ENCODE data around the gene ADAMTS7. TPM values are rescaled to one million over a fixed set of nuclear protein-coding genes. Genes with fewer than 3 reads are reported as not detected.

The ADAMTS7 gene
- total RNA-seq, 1 donor from 2014 or later, result 55.1 TPM

GRCh38 chr15:78716651-78717050, 94.6 kb downstream of the ADAMTS7 start:
- H3K36me3 Mint-ChIP-seq (ENCODE audit: low read depth, unreplicated experiment), result no peaks in the 10 kb centered on the region
- H3K4me3 Mint-ChIP-seq (ENCODE audit: unreplicated experiment), result no peak overlapping the region
- H3K27me3 Mint-ChIP-seq (ENCODE audit: unreplicated experiment), result no peaks in the 10 kb centered on the region
- H3K9me3 Mint-ChIP-seq (ENCODE audit: unreplicated experiment), result no peaks in the 10 kb centered on the region
- no peaks in the 10 kb centered on the region for H3K4me1 Mint-ChIP-seq (ENCODE audit: unreplicated experiment)
- DNase-seq (ENCODE audit: low spot score), result no peak
- no peak overlapping the region for H3K27ac Mint-ChIP-seq (ENCODE audit: unreplicated experiment)
- TF ChIP-seq CTCF (IDR thresholded peaks at IDR 0.05; ENCODE audit: unreplicated experiment), result no peak

GRCh38 chr15:78715930-78716329, 95.3 kb downstream of the ADAMTS7 start:
- no peak overlapping the region for H3K27ac Mint-ChIP-seq (ENCODE audit: unreplicated experiment)
- H3K9me3 Mint-ChIP-seq (ENCODE audit: unreplicated experiment), result no peaks in the 10 kb centered on the region
- H3K36me3 Mint-ChIP-seq (ENCODE audit: low read depth, unreplicated experiment), result no peaks in the 10 kb centered on the region
- no peak for TF ChIP-seq CTCF (IDR thresholded peaks at IDR 0.05; ENCODE audit: unreplicated experiment)
- H3K27me3 Mint-ChIP-seq (ENCODE audit: unreplicated experiment), result no peaks in the 10 kb centered on the region
- H3K4me1 Mint-ChIP-seq (ENCODE audit: unreplicated experiment), result no peaks in the 10 kb centered on the region
- no peak for DNase-seq (ENCODE audit: low spot score)
- no peak overlapping the region for H3K4me3 Mint-ChIP-seq (ENCODE audit: unreplicated experiment)

GRCh38 chr15:78715434-78715833, 95.8 kb downstream of the ADAMTS7 start:
- Mint-ChIP-seq H3K27me3 (ENCODE audit: unreplicated experiment) (no peaks in the 10 kb centered on the region), H3K36me3 (ENCODE audit: low read depth, unreplicated experiment) (no peaks in the 10 kb centered on the region), H3K27ac (ENCODE audit: unreplicated experiment) (no peak overlapping the region), H3K4me3 (ENCODE audit: unreplicated experiment) (no peak overlapping the region), H3K9me3 (ENCODE audit: unreplicated experiment) (no peaks in the 10 kb centered on the region), H3K4me1 (ENCODE audit: unreplicated experiment) (no peaks in the 10 kb centered on the region)
- no peak for DNase-seq (ENCODE audit: low spot score)
- TF ChIP-seq CTCF (IDR thresholded peaks at IDR 0.05; ENCODE audit: unreplicated experiment), result no peak

GRCh38 chr15:78714890-78715289, 96.4 kb downstream of the ADAMTS7 start:
- DNase-seq (ENCODE audit: low spot score), result no peak
- H3K36me3 Mint-ChIP-seq (ENCODE audit: low read depth, unreplicated experiment), result no peaks in the 10 kb centered on the region
- H3K4me1 Mint-ChIP-seq (ENCODE audit: unreplicated experiment), result no peaks in the 10 kb centered on the region
- no peaks in the 10 kb centered on the region for H3K9me3 Mint-ChIP-seq (ENCODE audit: unreplicated experiment)
- H3K27ac Mint-ChIP-seq (ENCODE audit: unreplicated experiment), result no peak overlapping the region
- H3K4me3 Mint-ChIP-seq (ENCODE audit: unreplicated experiment), result no peak overlapping the region
- no peak for TF ChIP-seq CTCF (IDR thresholded peaks at IDR 0.05; ENCODE audit: unreplicated experiment)
- H3K27me3 Mint-ChIP-seq (ENCODE audit: unreplicated experiment), result no peaks in the 10 kb centered on the region

- H3K4me1 Mint-ChIP-seq (ENCODE audit: unreplicated experiment), result no peaks in the 10 kb centered on the region
- H3K27ac Mint-ChIP-seq (ENCODE audit: unreplicated experiment), result no peak overlapping the region
- H3K27me3 Mint-ChIP-seq (ENCODE audit: unreplicated experiment), result no peaks in the 10 kb centered on the region
- no peak overlapping the region for H3K4me3 Mint-ChIP-seq (ENCODE audit: unreplicated experiment)
- H3K9me3 Mint-ChIP-seq (ENCODE audit: unreplicated experiment), result no peaks in the 10 kb centered on the region
- no peak for TF ChIP-seq CTCF (IDR thresholded peaks at IDR 0.05; ENCODE audit: unreplicated experiment)
- DNase-seq (ENCODE audit: low spot score), result no peak
- H3K36me3 Mint-ChIP-seq (ENCODE audit: low read depth, unreplicated experiment), result no peaks in the 10 kb centered on the region
These were observed 98.3 kb downstream of the ADAMTS7 start for GRCh38 chr15:78712797-78713515.
